Upper lobe of left lung (tissue), 6 donors: ENCODE data around the gene BID. TPM values are rescaled to one million over a fixed set of nuclear protein-coding genes. Genes with fewer than 3 reads are reported as not detected.

Experiments
- ATAC-seq, 2 donors: fragments of 200-7000 bp; cut with Tn5 transposase; one replicate each; pipeline ENCODE4 v1.9.1; 2022; ENCODE audit warnings: mild to moderate bottlenecking in 2 of 2, moderate library complexity in 2 of 2; ENCODE audit not compliant: low FRiP score in 2 of 2
- DNase-seq, 2 donors: peaks; one replicate each; pipeline ENCODE4 v3.0.0-alpha.2; 2019 to 2020
- H3K27ac ChIP-seq, 4 donors: fragments of 200-600 bp; sonication (generic); one replicate each; pipeline ENCODE4 v1.5.1; 2016 to 2019
- H3K27me3 ChIP-seq, 4 donors: fragments of 200-600 bp; sonication (generic); one replicate each; pipeline ENCODE4 v1.5.1; 2017 to 2019
- H3K36me3 ChIP-seq, 4 donors: fragments of 200-600 bp; sonication (generic); one replicate each; pipeline ENCODE4 v1.5.1; 2016 to 2019
- H3K4me1 ChIP-seq, 4 donors: fragments of 200-600 bp; sonication (generic); one replicate each; pipeline ENCODE4 v1.5.1; 2018 to 2019
- H3K4me3 ChIP-seq, 4 donors: fragments of 200-600 bp; sonication (generic); one replicate each; pipeline ENCODE4 v1.5.1; 2017 to 2019; ENCODE audit warnings: mild to moderate bottlenecking in 2 of 4, moderate library complexity in 1 of 4
- H3K9me3 ChIP-seq, 4 donors: fragments of 200-600 bp; sonication (generic); one replicate each; pipeline ENCODE4 v1.5.1; 2018 to 2019
- CTCF ChIP-seq, 6 experiments: fragments of 450-650 bp in 4 of 6; fragments of 200-600 bp in 2 of 6; sonication (generic) in 2 of 6; IDR thresholded peaks; one replicate each; pipeline ENCODE4 v1.5.1; 2016 to 2019; ENCODE audit warnings: antibody characterized with exemption in 6 of 6
- EP300 ChIP-seq, 4 donors: sonication (generic); formaldehyde crosslinking; IDR thresholded peaks; one replicate each; pipeline ENCODE4 v1.5.1; 2017; ENCODE audit warnings: antibody characterized with exemption in 4 of 4, control low read depth in 2 of 4
- POLR2A ChIP-seq, 4 donors: fragments of 450-650 bp; IDR thresholded peaks; one replicate each; pipeline ENCODE4 v1.5.1; 2016 to 2017; ENCODE audit warnings: antibody characterized with exemption in 4 of 4, mild to moderate bottlenecking in 2 of 4
- POLR2AphosphoS5 ChIP-seq, 2 donors: sonication (generic); formaldehyde crosslinking; IDR thresholded peaks; one replicate each; pipeline ENCODE4 v1.5.1; 2017; ENCODE audit warnings: antibody characterized with exemption in 2 of 2
- WGBS, 2 donors: methylation state at CpG; one replicate each; pipeline ENCODE4 v1.1.5; 2017 to 2018; 5-methylcytosine and 5-hydroxymethylcytosine counted together
- total RNA-seq, 6 donors: library from RNA; depleted of rRNA in 4 of 6; stranded (reverse); fragments of >200 nt in 4 of 6; gene quantifications; one replicate each; pipeline versions ENCODE4 v1.1.0 to v1.2.1, GENCODE V29; 2016 to 2021
- donor health status: DM: no; HTN: no; CAD: no; lungs with moderate emphysema.
- donor health status: DM: no; HTN: yes; CAD: no; lungs with severe emphysema.

BID gene
- total RNA-seq, 6 donors from 2014 or later, result 10.5 to 55.9 (median 27.3) TPM

GRCh38 chr22:17743661-17744411, 30.4 kb downstream of the BID start:
- 87 to 93% methylated on average over 5 to 20 of the region's 25 CpGs for WGBS, 2 donors
- TF ChIP-seq POLR2A (IDR thresholded peaks at IDR 0.05) (no peak), CTCF (IDR thresholded peaks at IDR 0.05) (no peak), POLR2AphosphoS5 (IDR thresholded peaks at IDR 0.05) (no peak), EP300 (IDR thresholded peaks at IDR 0.05) (no peak)
- H3K27me3 ChIP-seq, result no peaks in the 10 kb centered on the region
- ATAC-seq (no peak), DNase-seq (no peak)
- H3K27ac ChIP-seq, result no peak overlapping the region
- peaks cover 0 to 13% (median 3%) of the 10 kb centered on the region in 4 donors for H3K36me3 ChIP-seq
- no peaks in the 10 kb centered on the region for H3K9me3 ChIP-seq
- no peak overlapping the region for H3K4me3 ChIP-seq
- peaks cover 0 to 7% (median 3%) of the 10 kb centered on the region in 4 donors for H3K4me1 ChIP-seq

- no peaks in the 10 kb centered on the region for H3K9me3 ChIP-seq
- H3K4me1 ChIP-seq, result peaks cover 0 to 7% (median 3%) of the 10 kb centered on the region in 4 donors
- H3K27ac ChIP-seq, result no peak overlapping the region
- 63 to 93% methylated on average over 5 to 8 of the region's 9 CpGs for WGBS, 2 donors
- ATAC-seq (peak; percentile 67 to 70), DNase-seq (peak in 1 of 2 donors; percentile 47)
- H3K27me3 ChIP-seq, result no peaks in the 10 kb centered on the region
- H3K36me3 ChIP-seq, result peaks cover 0 to 20% (median 16%) of the 10 kb centered on the region in 4 donors
- TF ChIP-seq POLR2A (IDR thresholded peaks at IDR 0.05) (no peak), CTCF (IDR thresholded peaks at IDR 0.05) (peak; percentile 46 to 80 (median 66))
- no peak overlapping the region for H3K4me3 ChIP-seq
These were observed 31.8 kb downstream of the BID start for GRCh38 chr22:17742527-17742902.

- H3K4me1 ChIP-seq, result peaks cover 0 to 7% (median 3%) of the 10 kb centered on the region in 4 donors
- H3K9me3 ChIP-seq, result no peaks in the 10 kb centered on the region
- no peaks in the 10 kb centered on the region for H3K27me3 ChIP-seq
- no peak overlapping the region for H3K27ac ChIP-seq
- DNase-seq (no peak), ATAC-seq (no peak)
- no peak for TF ChIP-seq POLR2AphosphoS5 (IDR thresholded peaks at IDR 0.05)
- TF ChIP-seq EP300 (IDR thresholded peaks at IDR 0.05), result no peak
- TF ChIP-seq POLR2A (IDR thresholded peaks at IDR 0.05), result no peak
- no peak for TF ChIP-seq CTCF (IDR thresholded peaks at IDR 0.05)
- WGBS, 2 donors, result 69 to 83% methylated on average over 15 to 17 of the region's 18 CpGs
- peaks cover 0 to 20% (median 17%) of the 10 kb centered on the region in 4 donors for H3K36me3 ChIP-seq
- H3K4me3 ChIP-seq, result no peak overlapping the region
These were observed 32.3 kb downstream of the BID start for GRCh38 chr22:17741866-17742526.

GRCh38 chr22:17739196-17739975, 34.9 kb downstream of the BID start:
- 93 to 95% methylated on average over 28 of the region's 36 CpGs for WGBS, 2 donors
- DNase-seq (peak in 1 of 2 donors; percentile 65), ATAC-seq (no peak)
- Histone ChIP-seq H3K36me3 (peaks cover 11 to 41% (median 21%) of the 10 kb centered on the region in 4 donors), H3K4me1 (peaks cover 0 to 7% (median 3%) of the 10 kb centered on the region in 4 donors), H3K27me3 (no peaks in the 10 kb centered on the region), H3K9me3 (no peaks in the 10 kb centered on the region), H3K4me3 (no peak overlapping the region), H3K27ac (no peak overlapping the region)
- TF ChIP-seq CTCF (IDR thresholded peaks at IDR 0.05) (no peak), POLR2A (IDR thresholded peaks at IDR 0.05) (no peak), EP300 (IDR thresholded peaks at IDR 0.05) (no peak), POLR2AphosphoS5 (IDR thresholded peaks at IDR 0.05) (no peak)
